UCSD-AML1 (cell line): ENCODE data around the gene NEU3.

Source experiments
- DNase-seq: peaks from one replicate; lab custom pipeline; 2025; ENCODE audit not compliant: unreplicated experiment; lab: John Stamatoyannopoulos, UW

The NEU3 gene

DNA sequence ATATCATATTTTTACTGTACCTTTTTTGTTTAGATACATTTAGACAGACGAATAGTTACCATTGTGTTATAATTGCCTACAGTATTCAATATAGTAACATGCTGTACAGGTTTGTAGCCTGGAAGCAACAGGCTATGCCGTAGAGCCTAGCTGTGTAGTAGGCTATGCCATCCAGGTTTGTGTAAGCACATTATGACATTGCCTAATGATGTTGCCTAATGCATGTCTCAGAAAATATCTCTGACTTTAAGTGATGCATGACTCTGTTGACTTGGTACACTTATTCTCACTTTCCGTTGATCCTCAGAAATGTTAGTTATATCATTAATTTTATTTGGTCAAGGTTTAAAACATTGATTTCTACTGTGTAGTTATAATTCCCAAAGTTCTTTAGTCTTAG lies 68.1 kb downstream of the NEU3 start:
- no peak for DNase-seq

DNA sequence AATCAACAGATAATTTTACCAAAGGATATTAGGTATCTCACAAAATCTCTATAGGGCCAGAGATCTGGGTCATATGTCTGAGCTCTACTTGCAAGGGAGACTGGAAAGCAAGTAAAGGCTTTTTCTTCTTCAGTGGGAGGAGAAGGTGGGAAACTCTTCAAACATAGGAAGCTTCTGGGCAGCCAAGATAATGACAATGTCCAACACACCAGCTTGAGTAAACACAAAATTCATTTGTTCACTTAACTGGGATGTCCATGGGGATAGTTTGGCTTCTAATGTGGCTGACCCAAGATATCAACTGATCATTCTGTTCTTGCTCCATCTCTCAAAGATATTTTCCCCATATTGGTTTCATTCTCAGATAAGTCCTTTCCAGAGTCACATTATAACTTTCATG lies 70.6 kb downstream of the NEU3 start:
- DNase-seq: no peak

DNA sequence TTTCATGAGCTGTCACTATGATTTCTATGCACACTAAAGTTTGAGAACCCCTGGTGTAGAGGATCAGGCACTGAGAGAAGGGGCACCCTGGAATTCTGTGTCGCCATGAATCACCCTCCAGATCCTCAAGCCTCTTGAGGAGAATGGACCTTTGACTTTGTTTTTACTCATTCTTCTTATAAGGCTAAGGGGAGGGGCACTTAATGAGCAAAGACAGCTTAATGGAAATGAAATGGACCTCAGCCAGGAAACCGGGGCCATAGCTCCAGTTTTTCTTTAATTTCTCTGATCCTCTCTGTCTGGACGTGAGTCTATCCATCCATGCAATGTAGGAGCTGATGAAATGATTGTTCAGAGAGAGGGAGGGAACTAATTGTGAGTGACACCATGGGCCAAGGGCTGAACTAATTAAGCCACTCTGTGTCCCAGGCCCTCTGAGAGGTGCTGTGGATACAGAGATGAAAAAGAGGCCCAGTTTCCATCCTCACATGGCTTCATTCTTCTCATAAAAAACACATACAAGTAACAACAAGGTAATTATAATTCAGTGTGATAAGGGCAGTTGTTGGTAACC lies 75.1 kb downstream of the NEU3 start:
- DNase-seq: no peak

DNA sequence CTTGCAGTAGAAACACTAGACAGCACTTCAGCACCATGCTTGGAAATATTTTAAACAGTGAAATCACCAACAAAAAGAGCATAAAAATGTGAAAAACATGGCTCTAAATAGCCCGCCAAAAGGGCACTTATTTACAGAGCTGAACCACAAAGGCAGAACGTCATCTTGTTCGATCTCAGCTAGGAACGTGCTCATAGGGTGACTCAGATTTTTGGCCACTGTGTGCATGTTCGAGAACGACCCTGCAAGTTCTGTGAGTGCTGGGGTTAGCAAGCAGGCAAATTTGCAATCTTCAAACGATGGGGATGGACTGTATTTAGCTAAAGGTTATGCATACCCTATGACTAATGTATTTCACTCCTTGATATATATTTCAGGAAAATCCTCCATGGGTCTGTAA lies 77.3 kb downstream of the NEU3 start:
- DNase-seq: no peak
